Stomach (tissue), 9 donors: ENCODE data around the gene CRB2. TPM values are rescaled to one million over a fixed set of nuclear protein-coding genes. Genes with fewer than 3 reads are reported as not detected.

ENCODE experiments used
- DNase-seq, 2 donors: peaks; one replicate each; pipeline versions ENCODE4 v3.0.0 to v3.0.0-alpha.2; 2013 to 2019
- H3K27ac ChIP-seq, 5 donors: fragments of 200-600 bp in 4 of 5; sonication (generic) in 4 of 5; one replicate each; pipeline ENCODE4 v1.5.1; 2013 to 2019; ENCODE audit warnings: mild to moderate bottlenecking in 1 of 5, moderate library complexity in 1 of 5
- H3K27me3 ChIP-seq, 3 donors: fragments of 200-600 bp; sonication (generic); one replicate each; pipeline ENCODE4 v1.5.1; 2017 to 2019; ENCODE audit warnings: mixed run types in 1 of 3
- H3K36me3 ChIP-seq, 4 donors: fragments of 200-600 bp; sonication (generic); 1 replicate in 3 of 4; 2 replicates in 1 of 4; pipeline ENCODE4 v1.5.1; 2016 to 2019
- H3K4me1 ChIP-seq, 4 donors: fragments of 200-600 bp; sonication (generic); one replicate each; pipeline ENCODE4 v1.5.1; 2016 to 2019
- H3K4me3 ChIP-seq, 4 donors: fragments of 200-600 bp; sonication (generic) in 3 of 4; one replicate each; pipeline ENCODE4 v1.5.1; 2016 to 2019; ENCODE audit warnings: mild to moderate bottlenecking in 1 of 4
- H3K9me3 ChIP-seq, 4 donors: fragments of 200-600 bp; sonication (generic); one replicate each; pipeline ENCODE4 v1.5.1; 2016 to 2019
- EP300 ChIP-seq: sonication (generic); formaldehyde crosslinking; IDR thresholded peaks from one replicate; pipeline ENCODE4 v1.6.1; 2017; ENCODE audit warnings: antibody characterized with exemption
- POLR2A ChIP-seq, 4 donors: fragments of 450-650 bp; IDR thresholded peaks; one replicate each; pipeline ENCODE4 v1.6.1; 2016; ENCODE audit warnings: antibody characterized with exemption in 4 of 4, control low read depth in 2 of 4, mild to moderate bottlenecking in 1 of 4, moderate library complexity in 1 of 4
- POLR2AphosphoS5 ChIP-seq, 3 donors: sonication (generic); formaldehyde crosslinking; IDR thresholded peaks; one replicate each; pipeline ENCODE4 v1.6.1; 2016; ENCODE audit warnings: antibody characterized with exemption in 3 of 3
- WGBS, 5 donors: extraction: QIAGEN DNeasy Blood & Tissue Kit in 3 of 5; methylation state at CpG; one replicate each; pipeline versions ENCODE4 v1.1.5 to v1.1.7; 2013 to 2018; 5-methylcytosine and 5-hydroxymethylcytosine counted together
- intact Hi-C: fragments of 100-400 bp; cut with DNase I; formaldehyde crosslinking; loops from one replicate; pipeline ENCODE4 v1.15.1; 2023; ENCODE audit warnings: low total_unique reads
- polyA plus RNA-seq, 3 donors: library from polyadenylated mRNA; stranded (reverse); fragments of 200-250 nt; gene quantifications; one replicate each; pipeline ENCODE4 v1.2.3, GENCODE V29; 2013
- total RNA-seq, 5 donors: library from RNA; depleted of rRNA; stranded (reverse); fragments of >200 nt; gene quantifications; one replicate each; pipeline versions ENCODE4 v1.1.0 to v1.2.3, GENCODE V29; 2014 to 2016
- TF ChIP-seq, protein P1 (sequence below), 7 experiments: fragments of 450-650 bp in 4 of 7; fragments of 200-600 bp in 3 of 7; sonication (generic) in 3 of 7; IDR thresholded peaks; one replicate each; pipeline ENCODE4 v1.5.1; 2016 to 2019; ENCODE audit warnings: antibody characterized with exemption in 7 of 7, control low read depth in 2 of 7, mild to moderate bottlenecking in 1 of 7
- donor health status: healthy with polysubstance abuse.
- donor health status: Bipolar disorder and iron deficiency.
- donor health status: healthy.

The CRB2 gene
- total and polyA plus RNA-seq, 8 donors: 0.03 to 4.3 (median 0.19) TPM; not detected in 4

DNA sequence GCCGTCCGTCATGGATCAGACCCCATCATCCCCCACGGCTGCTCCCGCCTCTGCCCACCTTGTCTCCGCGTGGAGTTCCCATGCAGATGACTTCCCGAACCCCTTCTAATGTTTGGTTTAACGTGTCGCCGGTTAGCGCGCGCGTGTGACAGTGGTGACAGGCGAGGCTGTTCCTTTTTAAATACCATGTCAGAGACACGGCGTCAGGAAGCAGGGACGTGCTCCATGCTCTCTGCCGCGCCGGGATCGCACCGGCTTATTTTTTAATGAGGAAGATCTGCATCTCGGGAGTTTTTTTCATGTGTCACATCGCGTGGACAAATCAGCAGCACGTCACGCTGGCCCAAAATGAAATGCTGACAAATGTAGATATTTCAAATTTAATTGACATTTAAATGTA, 35.9 kb downstream of the CRB2 start:
- H3K4me3 ChIP-seq: no peak overlapping the region
- TF ChIP-seq POLR2AphosphoS5 (IDR thresholded peaks at IDR 0.05) (no peak), POLR2A (IDR thresholded peaks at IDR 0.05) (no peak), EP300 (no peak)
- TF ChIP-seq, protein P1, sequence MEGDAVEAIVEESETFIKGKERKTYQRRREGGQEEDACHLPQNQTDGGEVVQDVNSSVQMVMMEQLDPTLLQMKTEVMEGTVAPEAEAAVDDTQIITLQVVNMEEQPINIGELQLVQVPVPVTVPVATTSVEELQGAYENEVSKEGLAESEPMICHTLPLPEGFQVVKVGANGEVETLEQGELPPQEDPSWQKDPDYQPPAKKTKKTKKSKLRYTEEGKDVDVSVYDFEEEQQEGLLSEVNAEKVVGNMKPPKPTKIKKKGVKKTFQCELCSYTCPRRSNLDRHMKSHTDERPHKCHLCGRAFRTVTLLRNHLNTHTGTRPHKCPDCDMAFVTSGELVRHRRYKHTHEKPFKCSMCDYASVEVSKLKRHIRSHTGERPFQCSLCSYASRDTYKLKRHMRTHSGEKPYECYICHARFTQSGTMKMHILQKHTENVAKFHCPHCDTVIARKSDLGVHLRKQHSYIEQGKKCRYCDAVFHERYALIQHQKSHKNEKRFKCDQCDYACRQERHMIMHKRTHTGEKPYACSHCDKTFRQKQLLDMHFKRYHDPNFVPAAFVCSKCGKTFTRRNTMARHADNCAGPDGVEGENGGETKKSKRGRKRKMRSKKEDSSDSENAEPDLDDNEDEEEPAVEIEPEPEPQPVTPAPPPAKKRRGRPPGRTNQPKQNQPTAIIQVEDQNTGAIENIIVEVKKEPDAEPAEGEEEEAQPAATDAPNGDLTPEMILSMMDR (IDR thresholded peaks at IDR 0.05): no peak

DNA sequence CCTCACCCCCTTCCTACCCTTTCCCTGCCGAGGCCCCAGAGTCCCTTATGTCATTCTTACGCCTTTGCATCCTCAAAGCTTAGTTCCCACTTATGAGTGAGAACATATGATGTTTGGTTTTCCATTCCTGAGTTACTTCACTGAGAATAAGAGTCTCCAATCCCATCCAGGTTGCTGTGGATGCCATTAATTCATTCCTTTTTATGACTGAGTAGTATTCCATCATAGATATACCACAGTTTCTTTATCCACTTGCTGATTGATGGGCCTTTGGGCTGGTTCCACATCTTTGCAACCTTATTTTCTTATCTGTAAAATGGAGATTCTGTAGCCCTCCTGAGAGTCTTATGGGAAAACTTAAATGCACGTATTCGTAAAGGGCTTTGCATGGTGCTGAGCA, 36.8 kb downstream of the CRB2 start:
- no peak for DNase-seq
- H3K27me3 ChIP-seq: no peaks in the 10 kb centered on the region
- intact Hi-C loops: no loop called here
- H3K4me1 ChIP-seq: no peaks in the 10 kb centered on the region
- no peak overlapping the region for H3K27ac ChIP-seq
- H3K4me3 ChIP-seq: no peak overlapping the region
- 88 to 99% (median 97%) methylated on average over 4 of the region's 4 CpGs for WGBS, 5 donors
- H3K9me3 ChIP-seq: peaks cover 0 to 7% (median 0%) of the 10 kb centered on the region in 4 donors
- TF ChIP-seq EP300: no peak
- TF ChIP-seq POLR2AphosphoS5 (IDR thresholded peaks at IDR 0.05): no peak
- TF ChIP-seq, protein P1 (IDR thresholded peaks at IDR 0.05): no peak
- TF ChIP-seq POLR2A (IDR thresholded peaks at IDR 0.05): no peak
- H3K36me3 ChIP-seq: no peaks in the 10 kb centered on the region

More for the DNA sequence above, 35.9 kb downstream of the CRB2 start:
- 90 to 96% (median 92%) methylated on average over 28 of the region's 28 CpGs for WGBS, 5 donors
- no peaks in the 10 kb centered on the region for H3K36me3 ChIP-seq
- peaks cover 0 to 7% (median 0%) of the 10 kb centered on the region in 4 donors for H3K9me3 ChIP-seq
- intact Hi-C loops: no loop called here
- H3K27ac ChIP-seq: no peak overlapping the region
- no peak for DNase-seq
- H3K27me3 ChIP-seq: no peaks in the 10 kb centered on the region
- no peaks in the 10 kb centered on the region for H3K4me1 ChIP-seq

DNA sequence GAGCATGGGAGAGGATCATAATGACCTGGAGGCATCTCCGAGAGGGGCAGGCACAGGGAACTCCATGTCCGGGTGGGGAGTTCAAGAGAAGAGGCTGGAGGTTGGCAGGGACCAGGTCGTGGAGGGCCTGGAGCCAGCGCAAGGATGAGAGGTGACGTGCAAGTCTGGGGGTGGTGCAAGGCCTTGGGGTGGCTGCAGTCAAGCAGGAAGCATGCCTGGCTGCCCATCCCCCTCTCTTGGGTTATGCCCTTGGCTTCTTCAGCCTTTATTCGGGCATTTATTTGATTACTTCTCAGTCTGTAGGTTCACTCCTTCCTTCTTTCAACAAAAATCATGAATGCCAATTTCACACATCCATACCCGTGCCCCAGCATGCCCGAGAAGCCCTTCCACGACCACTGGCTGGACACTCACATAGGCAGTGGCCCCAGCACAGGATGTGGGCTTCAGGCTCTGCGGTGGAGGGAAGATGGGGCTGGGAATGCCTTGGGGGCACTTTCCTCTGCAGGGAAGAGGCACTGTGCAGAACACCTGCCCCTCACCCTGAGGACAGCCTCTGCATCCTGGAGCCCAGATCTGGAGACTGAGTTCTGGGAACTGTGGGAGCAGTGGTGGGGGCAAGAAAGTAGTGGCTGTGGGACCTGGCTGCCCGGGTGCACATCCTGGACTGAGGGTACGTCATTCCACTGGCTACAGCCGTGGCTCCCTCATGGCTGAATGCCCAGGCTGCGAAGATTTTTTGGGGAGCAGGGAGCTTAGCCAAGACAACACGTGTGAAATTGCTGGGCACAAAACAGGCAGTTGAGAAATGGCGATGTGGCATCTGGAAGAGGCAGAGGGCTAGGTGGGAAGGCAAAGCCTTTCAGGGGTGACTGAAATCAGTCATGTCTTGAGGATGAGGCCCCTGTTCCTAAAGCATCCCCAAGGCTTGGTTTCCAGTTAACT, 38.6 kb downstream of the CRB2 start:
- intact Hi-C loops: no loop called here
- TF ChIP-seq POLR2A (IDR thresholded peaks at IDR 0.05): no peak
- no peak for TF ChIP-seq POLR2AphosphoS5 (IDR thresholded peaks at IDR 0.05)
- no peak for TF ChIP-seq EP300
- TF ChIP-seq, protein P1 (IDR thresholded peaks at IDR 0.05): no peak
- Histone ChIP-seq H3K27me3 (no peaks in the 10 kb centered on the region), H3K27ac (no peak overlapping the region), H3K9me3 (peaks cover 0 to 7% (median 0%) of the 10 kb centered on the region in 4 donors), H3K4me3 (no peak overlapping the region), H3K4me1 (no peaks in the 10 kb centered on the region), H3K36me3 (no peaks in the 10 kb centered on the region)
- 81 to 92% (median 87%) methylated on average over 16 of the region's 16 CpGs for WGBS, 5 donors
- DNase-seq: no peak

DNA sequence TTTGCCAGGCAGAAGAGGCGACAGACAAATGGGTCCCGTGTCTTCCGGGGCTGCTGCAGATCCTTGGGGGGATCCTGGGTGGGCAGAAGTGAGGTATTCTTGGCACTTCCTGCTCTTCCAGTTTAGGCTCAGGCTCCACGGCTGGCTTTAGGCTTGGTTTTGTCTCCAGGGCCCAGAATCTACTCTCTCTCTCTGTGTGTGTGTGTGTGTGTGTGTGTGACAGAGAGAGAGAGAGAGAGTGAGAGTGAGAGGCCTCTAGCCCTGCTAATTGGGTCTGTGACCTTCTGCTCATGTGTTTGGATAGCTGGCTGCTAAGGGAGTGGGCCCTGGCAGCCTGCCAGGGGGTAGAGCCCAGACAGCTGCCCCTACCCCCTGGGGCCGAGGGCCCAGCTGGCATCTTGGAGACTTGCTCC, 39.3 kb downstream of the CRB2 start:
- Histone ChIP-seq H3K9me3 (peaks cover 0 to 7% (median 0%) of the 10 kb centered on the region in 4 donors), H3K27me3 (no peaks in the 10 kb centered on the region), H3K4me1 (no peaks in the 10 kb centered on the region), H3K27ac (no peak overlapping the region), H3K4me3 (no peak overlapping the region), H3K36me3 (peaks cover 0 to 1% (median 0%) of the 10 kb centered on the region in 4 donors)
- intact Hi-C loops: no loop called here
- TF ChIP-seq, protein P1 (IDR thresholded peaks at IDR 0.05): no peak
- TF ChIP-seq POLR2A (IDR thresholded peaks at IDR 0.05) (no peak), EP300 (no peak), POLR2AphosphoS5 (IDR thresholded peaks at IDR 0.05) (no peak)
- DNase-seq: peak in 1 of 2 donors; percentile 59
- WGBS, 5 donors: 59 to 81% (median 66%) methylated on average over 5 of the region's 5 CpGs
